ENCODE results near the gene LRRC3B.

The LRRC3B gene

DNA sequence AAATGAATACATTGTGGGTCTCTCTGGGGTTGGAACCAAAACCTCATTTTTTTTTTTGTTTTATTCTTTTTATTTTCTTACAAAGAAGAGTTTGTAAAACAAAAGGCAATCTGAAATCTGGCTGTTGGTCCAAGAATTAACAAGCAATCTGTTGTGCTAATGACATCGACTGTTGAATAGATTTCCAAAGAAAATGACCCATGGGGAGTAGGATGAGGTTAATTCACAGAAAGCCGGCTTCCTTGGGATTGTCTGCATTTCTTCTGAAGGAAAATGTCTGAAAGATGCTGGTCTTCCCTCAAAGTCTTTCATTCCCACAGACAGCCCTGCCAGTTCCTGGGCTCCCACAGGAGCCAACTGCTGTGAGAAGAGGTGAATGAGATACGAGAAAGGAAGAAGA is 92.9 kb downstream of the LRRC3B start:
- no peak overlapping the region for H3K4me3 ChIP-seq (replicated peaks in 1 of 2; ENCODE audit: low read depth in 2 of 2, low read length in 2 of 2)
- DNase-seq (ENCODE audit: low read depth in 2 of 2), result no peak
- TF ChIP-seq, protein P1, sequence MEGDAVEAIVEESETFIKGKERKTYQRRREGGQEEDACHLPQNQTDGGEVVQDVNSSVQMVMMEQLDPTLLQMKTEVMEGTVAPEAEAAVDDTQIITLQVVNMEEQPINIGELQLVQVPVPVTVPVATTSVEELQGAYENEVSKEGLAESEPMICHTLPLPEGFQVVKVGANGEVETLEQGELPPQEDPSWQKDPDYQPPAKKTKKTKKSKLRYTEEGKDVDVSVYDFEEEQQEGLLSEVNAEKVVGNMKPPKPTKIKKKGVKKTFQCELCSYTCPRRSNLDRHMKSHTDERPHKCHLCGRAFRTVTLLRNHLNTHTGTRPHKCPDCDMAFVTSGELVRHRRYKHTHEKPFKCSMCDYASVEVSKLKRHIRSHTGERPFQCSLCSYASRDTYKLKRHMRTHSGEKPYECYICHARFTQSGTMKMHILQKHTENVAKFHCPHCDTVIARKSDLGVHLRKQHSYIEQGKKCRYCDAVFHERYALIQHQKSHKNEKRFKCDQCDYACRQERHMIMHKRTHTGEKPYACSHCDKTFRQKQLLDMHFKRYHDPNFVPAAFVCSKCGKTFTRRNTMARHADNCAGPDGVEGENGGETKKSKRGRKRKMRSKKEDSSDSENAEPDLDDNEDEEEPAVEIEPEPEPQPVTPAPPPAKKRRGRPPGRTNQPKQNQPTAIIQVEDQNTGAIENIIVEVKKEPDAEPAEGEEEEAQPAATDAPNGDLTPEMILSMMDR (IDR thresholded peaks at IDR 0.05; ENCODE audit: low read depth, low read length), result no peak

DNA sequence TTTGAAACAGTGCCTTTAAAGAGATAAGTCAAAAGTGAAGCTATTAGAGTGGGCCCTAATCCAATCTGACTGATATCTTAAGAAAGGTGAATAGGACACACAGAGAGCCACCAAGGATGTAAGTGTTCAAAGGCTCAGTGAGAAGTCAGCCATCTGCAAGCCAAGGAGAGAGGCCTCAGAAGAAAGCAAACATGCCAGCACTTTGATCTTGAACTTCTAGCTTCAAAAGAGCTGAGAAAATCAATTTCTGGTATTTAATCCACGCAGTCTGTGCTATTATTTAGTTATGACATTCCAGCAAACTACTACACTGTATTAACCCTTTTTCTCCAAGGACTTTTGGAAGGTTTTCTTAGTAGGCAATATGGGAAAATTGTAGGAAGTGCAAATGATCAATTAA is 95.7 kb downstream of the LRRC3B start:
- no peak overlapping the region for H3K4me3 ChIP-seq (replicated peaks in 1 of 2; ENCODE audit: low read depth in 2 of 2, low read length in 2 of 2)
- DNase-seq (ENCODE audit: low read depth in 2 of 2), result no peak
- TF ChIP-seq, protein P1 (IDR thresholded peaks at IDR 0.05; ENCODE audit: low read depth, low read length), result no peak

DNA sequence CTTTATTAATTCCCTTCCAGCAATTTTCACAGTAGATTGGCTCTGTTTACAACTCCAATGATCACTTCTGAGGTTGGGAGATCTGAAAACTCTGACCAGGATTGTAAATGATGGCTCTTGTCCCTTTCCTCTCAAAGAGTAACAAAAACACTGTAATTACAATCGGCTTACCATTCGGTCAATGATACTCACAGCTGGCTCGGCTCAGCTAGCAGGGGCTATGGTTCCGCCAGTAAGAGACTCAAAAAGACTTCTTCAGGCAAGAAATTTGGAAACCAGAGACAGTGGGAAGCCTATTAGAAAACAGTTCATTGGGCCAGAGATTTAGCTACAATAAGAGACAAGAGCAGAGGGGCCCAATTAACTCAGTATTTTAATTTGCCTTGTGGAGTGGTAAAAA is 96.6 kb downstream of the LRRC3B start:
- no peak overlapping the region for H3K4me3 ChIP-seq (replicated peaks in 1 of 2; ENCODE audit: low read depth in 2 of 2, low read length in 2 of 2)
- TF ChIP-seq, protein P1 (IDR thresholded peaks at IDR 0.05; ENCODE audit: low read depth, low read length), result no peak
- no peak for DNase-seq (ENCODE audit: low read depth in 2 of 2)

DNA sequence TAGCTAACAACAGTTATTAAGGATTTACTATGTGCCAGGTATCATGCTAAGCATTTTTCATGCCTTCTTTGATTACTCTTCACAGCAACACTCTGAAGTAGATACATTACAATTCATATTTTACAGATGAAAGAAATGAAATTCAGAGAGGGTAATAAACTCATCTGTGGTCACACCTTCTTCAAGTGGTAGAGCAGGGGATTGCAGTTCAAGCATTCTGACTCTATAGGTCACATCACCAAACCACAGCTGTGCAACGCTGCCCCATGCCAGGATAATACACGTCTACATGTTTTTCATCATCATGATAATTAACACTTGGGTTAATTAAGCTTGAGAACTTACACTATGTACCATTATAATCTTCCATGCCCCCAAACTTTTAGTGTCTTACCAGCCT is 98.5 kb downstream of the LRRC3B start:
- no peak overlapping the region for H3K4me3 ChIP-seq (replicated peaks in 1 of 2; ENCODE audit: low read depth in 2 of 2, low read length in 2 of 2)
- DNase-seq (ENCODE audit: low read depth in 2 of 2), result no peak
- TF ChIP-seq, protein P1 (IDR thresholded peaks at IDR 0.05; ENCODE audit: low read depth, low read length), result no peak

DNA sequence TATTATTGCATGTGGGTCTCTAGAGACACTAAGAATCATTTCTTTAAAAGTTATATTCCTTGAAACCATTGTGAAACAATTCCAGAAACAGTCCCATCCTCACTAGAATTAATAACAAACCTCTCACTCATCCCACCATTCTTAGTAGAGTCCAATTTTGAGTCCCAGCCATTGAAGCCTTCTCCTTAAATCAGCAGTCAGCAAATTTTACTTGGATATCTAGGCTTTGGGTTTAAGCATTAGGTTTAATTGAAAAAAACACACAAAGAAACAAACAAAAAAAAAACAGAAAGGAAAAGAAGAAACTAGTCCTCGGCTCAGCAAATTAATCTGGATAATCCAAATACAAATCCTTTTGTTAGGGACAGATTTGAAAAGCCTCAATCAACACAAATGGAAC is 109.3 kb downstream of the LRRC3B start:
- no peak overlapping the region for H3K4me3 ChIP-seq (replicated peaks in 1 of 2; ENCODE audit: low read depth in 2 of 2, low read length in 2 of 2)
- TF ChIP-seq, protein P1 (IDR thresholded peaks at IDR 0.05; ENCODE audit: low read depth, low read length), result no peak
- no peak for DNase-seq (ENCODE audit: low read depth in 2 of 2)

DNA sequence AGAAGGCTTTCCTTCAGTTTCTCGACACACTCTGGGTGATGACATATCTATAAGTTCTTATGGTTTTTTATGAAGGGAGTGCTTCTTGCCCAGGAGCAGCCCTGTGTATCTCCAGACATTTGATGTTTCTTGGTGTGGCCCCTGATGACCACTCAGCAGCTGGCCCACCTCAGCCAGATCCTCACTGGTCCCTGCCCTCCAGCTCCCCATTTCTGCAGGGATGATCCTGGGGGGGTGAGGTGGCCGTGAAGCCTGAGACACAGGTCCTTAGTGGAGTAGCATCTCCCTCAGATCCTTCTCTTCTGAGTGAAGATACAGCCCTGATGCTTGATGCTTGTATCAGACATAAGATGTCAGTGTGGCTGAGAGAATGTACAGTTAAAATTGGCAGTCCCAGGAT is 127.7 kb downstream of the LRRC3B start:
- no peak overlapping the region for H3K4me3 ChIP-seq (replicated peaks in 1 of 2; ENCODE audit: low read depth in 2 of 2, low read length in 2 of 2)
- TF ChIP-seq, protein P1 (IDR thresholded peaks at IDR 0.05; ENCODE audit: low read depth, low read length), result no peak
- no peak for DNase-seq (ENCODE audit: low read depth in 2 of 2)

DNA sequence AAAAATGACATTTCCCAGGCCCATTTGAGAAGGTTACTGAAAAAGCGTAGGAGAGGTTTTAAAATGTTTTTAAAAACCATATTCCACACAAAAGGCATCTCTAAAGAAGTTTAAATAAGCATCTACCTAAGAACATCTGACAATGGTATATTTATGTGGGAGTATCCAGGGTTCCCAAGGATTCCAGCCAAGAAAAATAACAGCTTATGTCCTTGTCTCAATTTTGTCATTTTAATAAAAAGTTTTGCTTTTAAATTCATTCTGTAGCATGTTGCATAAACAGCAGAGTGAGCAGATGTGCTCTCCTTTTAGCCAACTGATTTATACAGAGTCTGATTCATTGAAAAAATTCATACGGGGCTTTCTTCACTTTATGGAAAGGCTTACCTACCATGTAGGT is 129.9 kb downstream of the LRRC3B start:
- TF ChIP-seq, protein P1 (IDR thresholded peaks at IDR 0.05; ENCODE audit: low read depth, low read length), result no peak
- DNase-seq (ENCODE audit: low read depth in 2 of 2), result no peak

More for the DNA sequence above, 129.9 kb downstream of the LRRC3B start:
- no peak overlapping the region for H3K4me3 ChIP-seq (replicated peaks in 1 of 2; ENCODE audit: low read depth in 2 of 2, low read length in 2 of 2)
